ENCODE results near the gene AMH.

GRCh38 chr19:2201473-2202148 is 47.5 kb upstream of the AMH start:
- TF ChIP-seq POLR2A (IDR thresholded peaks at IDR 0.05; ENCODE audit: low read depth) = no peak
- no peak for TF ChIP-seq CTCF (IDR thresholded peaks at IDR 0.05)
- TF ChIP-seq EP300 (IDR thresholded peaks at IDR 0.05) = no peak
